Activated naive CD8-positive, alpha-beta T cell treated with anti-CD3 and anti-CD28 coated beads, Interleukin-2, amount 50 U/mL, for 24 hours (primary cell): ENCODE results near the gene SULT1E1.
A peak's percentile ranks its signal among the peaks of the same experiment; 100 is the strongest.

ENCODE experiments used
- ATAC-seq: fragments of 150-1000 bp; cut with Tn5 transposase; one replicate; pipeline ENCODE4 v1.10.0; 2021
- DNase-seq: peaks from one replicate; pipeline ENCODE4 v3.0.0; 2021
- H3K27ac Mint-ChIP-seq: one replicate; pipeline ENCODE4 v1.8.0; 2021; ENCODE audit warnings: mild to moderate bottlenecking, mixed read lengths
- H3K27me3 Mint-ChIP-seq: one replicate; pipeline ENCODE4 v1.8.0; 2021; ENCODE audit warnings: mixed read lengths
- H3K36me3 Mint-ChIP-seq: one replicate; pipeline ENCODE4 v1.8.0; 2021; ENCODE audit warnings: low read depth, mixed read lengths
- H3K4me1 Mint-ChIP-seq: one replicate; pipeline ENCODE4 v1.8.0; 2021; ENCODE audit warnings: mixed read lengths
- H3K4me3 Mint-ChIP-seq: one replicate; pipeline ENCODE4 v1.8.0; 2021; ENCODE audit warnings: mild to moderate bottlenecking, moderate library complexity, mixed read lengths
- H3K9me3 Mint-ChIP-seq: one replicate; pipeline ENCODE4 v1.8.0; 2021; ENCODE audit warnings: mixed read lengths

The SULT1E1 gene

DNA sequence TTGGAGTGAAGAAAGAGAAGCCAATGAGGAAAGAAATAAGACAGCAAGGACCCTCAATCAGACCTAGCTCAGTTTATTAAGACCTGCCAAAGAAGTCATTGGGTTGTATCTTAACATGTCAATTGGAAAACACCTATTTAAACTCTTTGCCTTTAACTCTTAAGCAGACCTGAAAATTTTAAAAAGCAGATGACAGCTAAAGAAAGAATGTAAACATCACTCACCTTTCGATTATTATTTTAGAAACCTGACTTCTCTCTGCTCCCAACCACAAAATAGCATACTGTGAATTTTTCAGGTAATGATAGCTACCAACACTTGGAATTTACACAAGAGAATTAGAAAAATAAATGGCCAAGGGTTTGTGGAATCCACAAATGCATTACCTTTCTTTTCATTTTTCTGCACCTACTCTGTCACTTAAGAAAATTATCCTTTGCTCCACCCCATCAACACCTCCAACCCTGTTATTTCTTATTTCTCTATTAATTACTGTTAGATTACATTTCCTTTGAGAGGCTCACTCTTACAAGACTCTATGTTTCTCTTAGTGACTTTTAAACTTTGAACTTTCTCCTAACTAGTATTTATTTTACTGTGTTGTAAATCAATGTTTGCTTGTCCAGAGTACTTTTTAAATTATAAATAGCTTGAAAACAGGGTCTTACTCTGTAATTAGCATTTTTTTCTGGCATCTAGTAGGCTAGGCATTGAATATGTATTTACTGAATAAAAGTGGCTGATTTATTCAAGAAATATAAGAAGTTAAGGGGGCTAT lies 765 bp upstream of the SULT1E1 start:
- Mint-ChIP-seq H3K27ac (no peak overlapping the region), H3K4me1 (no peaks in the 10 kb centered on the region), H3K36me3 (no peaks in the 10 kb centered on the region), H3K9me3 (no peaks in the 10 kb centered on the region), H3K27me3 (no peaks in the 10 kb centered on the region), H3K4me3 (no peak overlapping the region)
- DNase-seq (no peak), ATAC-seq (no peak)

DNA sequence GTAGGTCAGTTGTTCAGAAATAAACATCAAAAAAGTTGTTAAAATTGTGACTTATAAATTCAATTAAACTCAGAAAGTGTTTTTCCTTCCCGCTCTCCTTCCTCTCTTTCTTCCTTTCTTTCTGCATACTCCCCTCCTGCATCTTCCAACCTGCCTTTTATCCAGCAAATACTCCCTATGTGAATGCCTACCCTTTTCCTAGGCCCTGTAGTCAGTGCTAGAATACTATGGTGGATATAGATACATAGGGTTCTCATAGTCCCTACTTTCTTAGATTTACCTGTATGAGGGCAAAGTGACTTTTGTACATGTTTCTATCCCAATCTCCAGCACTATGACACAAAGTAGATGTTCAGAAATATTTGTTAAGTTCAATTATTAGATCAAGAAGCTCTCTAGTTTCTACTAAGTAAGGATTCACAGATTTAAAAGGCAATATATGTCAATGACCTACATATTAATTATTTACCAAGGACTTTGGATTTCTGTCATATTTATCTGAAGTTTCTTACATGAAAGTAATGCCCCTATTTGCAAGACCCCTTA lies 732 bp downstream of the SULT1E1 start:
- Mint-ChIP-seq H3K9me3 (no peaks in the 10 kb centered on the region), H3K27me3 (no peaks in the 10 kb centered on the region), H3K4me3 (no peak overlapping the region), H3K4me1 (no peaks in the 10 kb centered on the region), H3K36me3 (no peaks in the 10 kb centered on the region), H3K27ac (no peak overlapping the region)
- ATAC-seq (no peak), DNase-seq (no peak)

DNA sequence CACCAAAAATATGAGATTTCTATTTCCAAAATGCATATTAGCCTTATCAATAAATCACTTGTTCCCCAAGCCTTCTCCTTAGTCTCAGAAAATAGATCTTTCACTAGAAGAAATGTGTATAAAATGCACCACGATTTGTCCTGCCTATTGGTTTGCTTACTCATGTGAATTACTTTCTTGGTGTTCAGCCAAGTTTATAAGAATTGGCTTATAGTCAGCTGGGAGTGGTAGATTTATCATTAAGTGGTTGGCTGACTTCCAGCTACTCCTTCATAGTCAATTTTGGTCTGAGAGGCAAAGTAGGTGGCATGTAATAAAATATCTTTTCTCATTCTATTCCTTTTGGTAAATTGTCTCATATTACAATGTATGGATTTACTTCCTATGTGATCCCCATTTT lies 1.3 kb downstream of the SULT1E1 start:
- no peak for DNase-seq
- no peak for ATAC-seq
- no peak overlapping the region for H3K4me3 Mint-ChIP-seq

DNA sequence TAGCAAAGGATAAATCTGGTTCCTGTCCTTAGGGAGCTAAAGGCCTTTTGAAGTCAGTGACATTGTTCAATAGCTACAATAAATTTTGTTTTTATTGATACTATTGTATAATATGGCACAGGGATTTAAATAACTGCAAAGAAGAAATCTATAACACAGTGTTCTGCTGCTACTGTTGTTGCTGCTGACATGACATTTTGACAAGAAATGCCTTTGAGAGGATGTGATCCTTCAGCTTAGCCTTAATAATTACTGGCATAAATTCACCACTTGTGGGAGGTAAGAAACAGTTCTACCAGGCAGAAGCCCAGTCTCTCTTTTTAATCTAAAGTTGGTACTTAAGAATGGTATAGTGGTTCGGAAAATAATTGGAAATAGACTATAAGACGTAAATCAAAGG lies 4.1 kb downstream of the SULT1E1 start:
- H3K9me3 Mint-ChIP-seq: no peaks in the 10 kb centered on the region
- ATAC-seq: no peak
- DNase-seq: no peak
- no peaks in the 10 kb centered on the region for H3K27me3 Mint-ChIP-seq
- H3K4me3 Mint-ChIP-seq: no peak overlapping the region
- H3K36me3 Mint-ChIP-seq: no peaks in the 10 kb centered on the region
- H3K4me1 Mint-ChIP-seq: no peaks in the 10 kb centered on the region
- H3K27ac Mint-ChIP-seq: no peak overlapping the region

More for the DNA sequence above, 1.3 kb downstream of the SULT1E1 start:
- Mint-ChIP-seq H3K4me1 (no peaks in the 10 kb centered on the region), H3K27ac (no peak overlapping the region), H3K36me3 (no peaks in the 10 kb centered on the region), H3K27me3 (no peaks in the 10 kb centered on the region), H3K9me3 (no peaks in the 10 kb centered on the region)

DNA sequence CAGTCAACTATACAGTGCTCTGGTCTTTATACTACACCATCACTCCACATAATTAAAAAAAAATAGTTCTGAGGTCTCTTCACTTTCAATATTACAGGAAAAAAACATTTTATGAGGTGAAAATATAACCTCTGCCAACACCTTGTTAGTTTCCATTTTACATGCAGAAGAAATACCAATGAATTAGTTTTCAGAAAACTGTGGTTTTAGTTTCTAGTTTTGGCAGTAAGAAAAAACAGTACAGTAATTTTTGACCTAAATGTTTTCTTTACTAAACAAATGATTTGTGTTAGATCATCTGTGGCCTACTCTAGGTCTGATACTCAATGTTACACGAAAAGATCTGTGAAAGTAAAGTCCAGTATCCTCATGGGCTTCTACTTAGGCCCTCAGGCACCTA lies 10.0 kb downstream of the SULT1E1 start:
- Mint-ChIP-seq H3K9me3 (no peaks in the 10 kb centered on the region), H3K4me1 (no peaks in the 10 kb centered on the region), H3K27me3 (no peaks in the 10 kb centered on the region), H3K4me3 (no peak overlapping the region), H3K27ac (no peak overlapping the region), H3K36me3 (no peaks in the 10 kb centered on the region)
- DNase-seq: no peak
- no peak for ATAC-seq

DNA sequence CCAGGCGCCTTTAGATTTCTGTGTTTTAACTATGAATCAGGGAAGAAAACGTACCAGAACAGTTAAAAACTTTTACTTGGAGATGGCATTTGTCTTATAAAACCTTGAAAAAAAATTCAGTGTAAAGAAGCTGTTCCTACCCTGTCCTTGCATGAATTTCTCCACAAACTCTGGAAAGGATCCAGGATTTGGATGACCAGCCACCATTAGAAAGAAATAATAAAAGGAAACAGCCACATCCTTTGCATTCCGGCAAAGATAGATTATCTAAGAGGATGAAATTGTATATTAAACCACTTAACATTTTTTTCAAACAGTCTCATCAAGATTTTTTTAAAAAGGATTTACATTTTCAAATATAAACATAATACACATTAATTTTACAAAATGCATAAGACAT lies 10.6 kb downstream of the SULT1E1 start:
- ATAC-seq (no peak), DNase-seq (no peak)
- H3K4me1 Mint-ChIP-seq: no peaks in the 10 kb centered on the region
- H3K4me3 Mint-ChIP-seq: no peak overlapping the region
- H3K27ac Mint-ChIP-seq: no peak overlapping the region
- no peaks in the 10 kb centered on the region for H3K9me3 Mint-ChIP-seq
- no peaks in the 10 kb centered on the region for H3K36me3 Mint-ChIP-seq
- H3K27me3 Mint-ChIP-seq: no peaks in the 10 kb centered on the region

DNA sequence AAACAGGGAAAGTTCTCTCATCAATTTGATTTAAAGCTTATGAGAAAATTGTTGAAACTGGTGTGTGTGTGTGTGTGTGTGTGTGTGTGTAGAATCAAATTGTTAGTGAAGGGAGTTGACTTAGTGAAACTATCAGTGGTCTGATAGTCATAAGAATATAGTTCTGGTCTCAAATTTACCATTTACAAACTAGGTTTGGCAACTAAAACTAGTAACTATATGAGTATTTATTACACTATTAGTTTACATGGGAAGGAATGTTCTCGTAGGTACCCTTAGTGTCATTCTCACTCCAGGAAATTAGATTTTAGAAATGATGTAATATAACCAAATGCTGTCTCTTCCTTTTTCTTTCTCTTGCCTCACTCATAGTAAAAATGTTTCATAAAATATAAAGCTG lies 11.9 kb downstream of the SULT1E1 start:
- H3K36me3 Mint-ChIP-seq: no peaks in the 10 kb centered on the region
- H3K4me1 Mint-ChIP-seq: no peaks in the 10 kb centered on the region
- H3K27ac Mint-ChIP-seq: no peak overlapping the region
- no peaks in the 10 kb centered on the region for H3K9me3 Mint-ChIP-seq
- ATAC-seq: no peak
- no peak overlapping the region for H3K4me3 Mint-ChIP-seq
- H3K27me3 Mint-ChIP-seq: no peaks in the 10 kb centered on the region
- no peak for DNase-seq

DNA sequence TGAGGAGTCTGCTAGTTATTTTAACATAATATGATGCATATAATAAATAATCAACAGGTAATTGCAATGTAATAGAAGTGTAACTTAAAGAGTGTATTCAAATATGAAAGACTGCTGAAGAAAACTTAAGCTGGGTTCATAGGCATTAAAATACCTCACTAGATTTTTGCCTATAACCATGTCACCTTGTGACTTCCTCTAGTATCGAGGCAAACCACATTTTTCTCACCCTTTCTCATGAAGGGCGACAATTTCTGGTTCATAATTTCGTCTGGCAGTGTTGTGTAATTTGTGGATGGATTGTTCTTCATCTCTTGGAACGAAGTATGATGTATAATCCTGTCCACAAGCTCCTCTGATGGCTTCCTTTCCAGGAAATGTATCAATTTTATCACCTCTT lies 16.0 kb downstream of the SULT1E1 start:
- no peaks in the 10 kb centered on the region for H3K9me3 Mint-ChIP-seq
- no peak for ATAC-seq
- DNase-seq: no peak
- no peaks in the 10 kb centered on the region for H3K36me3 Mint-ChIP-seq
- H3K4me1 Mint-ChIP-seq: no peaks in the 10 kb centered on the region
- no peak overlapping the region for H3K4me3 Mint-ChIP-seq
- no peak overlapping the region for H3K27ac Mint-ChIP-seq
- H3K27me3 Mint-ChIP-seq: no peaks in the 10 kb centered on the region

DNA sequence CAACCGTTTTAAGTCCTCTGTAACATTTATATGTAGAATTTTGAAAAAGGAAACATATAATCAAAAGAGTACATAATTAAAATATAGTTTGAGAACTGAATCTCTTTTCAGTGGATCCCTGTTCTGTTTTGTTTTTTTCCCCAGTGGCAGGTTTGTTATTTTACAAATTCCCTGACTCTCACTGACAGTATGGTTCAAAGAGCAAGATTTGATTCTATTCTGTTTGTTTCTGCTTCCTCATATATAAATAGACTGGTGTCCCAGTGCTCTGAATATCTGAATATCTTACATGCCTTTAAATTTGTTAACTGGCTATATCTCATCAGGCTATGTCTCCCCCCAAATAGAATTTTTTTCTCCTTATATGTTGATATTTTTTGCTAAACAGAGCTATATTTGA lies 16.6 kb downstream of the SULT1E1 start:
- no peak for DNase-seq

DNA sequence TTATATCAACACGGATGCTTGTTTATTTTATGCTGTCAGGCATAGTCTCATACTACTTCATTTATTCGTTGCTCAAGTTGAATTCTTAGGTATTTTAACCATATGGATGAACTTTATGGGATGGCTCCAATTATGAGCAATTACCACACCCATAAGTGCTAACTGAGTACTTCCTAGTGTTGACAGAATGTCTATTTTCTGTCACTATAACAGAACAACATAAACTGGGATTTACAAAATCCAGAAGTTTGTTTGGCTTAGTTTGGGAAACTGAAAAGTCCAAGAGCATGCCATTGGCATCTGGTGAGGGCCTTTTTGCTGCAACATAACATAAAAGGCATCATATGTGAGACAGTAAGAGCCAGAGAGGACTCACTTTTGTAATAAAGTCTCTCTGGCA lies 21.0 kb downstream of the SULT1E1 start:
- H3K36me3 Mint-ChIP-seq: no peaks in the 10 kb centered on the region
- ATAC-seq (no peak), DNase-seq (no peak)
- H3K27ac Mint-ChIP-seq: no peak overlapping the region
- H3K27me3 Mint-ChIP-seq: no peaks in the 10 kb centered on the region
- H3K4me1 Mint-ChIP-seq: no peaks in the 10 kb centered on the region
- no peaks in the 10 kb centered on the region for H3K9me3 Mint-ChIP-seq
- no peak overlapping the region for H3K4me3 Mint-ChIP-seq

More for the DNA sequence above, 16.6 kb downstream of the SULT1E1 start:
- H3K9me3 Mint-ChIP-seq: no peaks in the 10 kb centered on the region
- no peaks in the 10 kb centered on the region for H3K4me1 Mint-ChIP-seq
- no peak overlapping the region for H3K4me3 Mint-ChIP-seq
- ATAC-seq: no peak
- no peak overlapping the region for H3K27ac Mint-ChIP-seq
- H3K27me3 Mint-ChIP-seq: no peaks in the 10 kb centered on the region
- H3K36me3 Mint-ChIP-seq: no peaks in the 10 kb centered on the region

DNA sequence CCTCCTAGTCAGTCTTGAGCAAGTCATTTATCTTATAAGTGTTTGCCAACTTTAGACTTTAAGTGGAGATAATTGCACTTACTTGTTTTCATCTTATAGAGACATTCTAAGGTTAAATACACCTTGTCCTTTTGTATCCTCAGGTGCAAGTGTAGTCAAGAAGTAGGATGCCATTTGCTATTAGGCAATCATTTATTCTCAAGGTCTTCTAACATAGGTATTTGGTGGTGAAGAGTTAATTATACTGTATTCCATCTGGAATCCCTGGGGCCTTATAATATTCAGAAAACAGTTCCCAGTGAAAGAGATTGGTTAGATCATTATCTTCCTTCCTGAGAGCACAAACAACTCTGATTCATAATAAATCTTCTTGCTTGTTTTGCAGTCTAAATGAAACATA lies 23.7 kb downstream of the SULT1E1 start:
- Mint-ChIP-seq H3K4me3 (no peak overlapping the region), H3K27me3 (no peaks in the 10 kb centered on the region), H3K36me3 (no peaks in the 10 kb centered on the region), H3K9me3 (no peaks in the 10 kb centered on the region), H3K27ac (no peak overlapping the region), H3K4me1 (peaks cover 6% of the 10 kb centered on the region)
- ATAC-seq: no peak
- DNase-seq: no peak

DNA sequence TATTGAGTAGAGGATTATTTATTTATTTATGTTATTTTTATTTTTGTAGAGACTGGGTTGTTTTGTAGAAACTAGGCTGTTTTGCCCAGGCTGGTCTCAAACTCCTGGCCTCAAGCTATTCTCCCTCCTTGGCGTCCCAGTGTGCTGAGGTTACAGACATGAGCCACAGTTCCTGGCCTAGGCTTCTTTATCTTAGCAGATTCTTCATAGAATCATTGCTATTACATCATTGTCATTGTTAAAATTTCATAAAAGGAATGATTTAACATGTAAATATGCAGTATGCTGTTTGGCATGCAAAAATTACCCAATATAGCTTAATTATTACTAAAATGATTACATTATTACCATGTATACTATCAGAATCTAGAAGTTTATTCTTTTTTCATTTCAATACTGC lies 24.2 kb downstream of the SULT1E1 start:
- ATAC-seq: no peak

DNA sequence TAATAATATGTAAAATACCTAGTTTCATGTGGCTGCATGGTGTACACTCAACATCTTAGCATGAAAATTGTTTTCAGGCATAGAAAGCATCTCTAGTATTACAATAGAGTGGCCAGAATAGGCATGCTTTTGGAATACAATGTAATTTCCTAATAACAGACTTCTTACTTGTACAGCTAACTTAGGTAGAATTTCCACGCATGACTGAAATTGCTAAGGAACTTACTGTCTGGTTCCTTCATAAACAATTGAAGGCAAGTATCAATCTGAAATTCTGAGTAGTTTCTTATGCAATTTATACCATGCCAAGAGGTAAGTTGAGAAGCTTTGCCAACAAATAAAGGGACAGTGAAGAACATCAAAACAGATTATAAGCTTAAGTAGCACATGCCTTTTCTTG lies 26.7 kb downstream of the SULT1E1 start:
- Mint-ChIP-seq H3K4me3 (no peak overlapping the region), H3K27me3 (no peaks in the 10 kb centered on the region), H3K36me3 (no peaks in the 10 kb centered on the region), H3K4me1 (peaks cover 6% of the 10 kb centered on the region), H3K27ac (no peak overlapping the region), H3K9me3 (no peaks in the 10 kb centered on the region)
- DNase-seq (no peak), ATAC-seq (no peak)

More for the DNA sequence above, 24.2 kb downstream of the SULT1E1 start:
- no peaks in the 10 kb centered on the region for H3K36me3 Mint-ChIP-seq
- DNase-seq: no peak
- H3K4me3 Mint-ChIP-seq: no peak overlapping the region
- H3K27me3 Mint-ChIP-seq: no peaks in the 10 kb centered on the region
- H3K4me1 Mint-ChIP-seq: peaks cover 6% of the 10 kb centered on the region
- H3K9me3 Mint-ChIP-seq: no peaks in the 10 kb centered on the region
- no peak overlapping the region for H3K27ac Mint-ChIP-seq

DNA sequence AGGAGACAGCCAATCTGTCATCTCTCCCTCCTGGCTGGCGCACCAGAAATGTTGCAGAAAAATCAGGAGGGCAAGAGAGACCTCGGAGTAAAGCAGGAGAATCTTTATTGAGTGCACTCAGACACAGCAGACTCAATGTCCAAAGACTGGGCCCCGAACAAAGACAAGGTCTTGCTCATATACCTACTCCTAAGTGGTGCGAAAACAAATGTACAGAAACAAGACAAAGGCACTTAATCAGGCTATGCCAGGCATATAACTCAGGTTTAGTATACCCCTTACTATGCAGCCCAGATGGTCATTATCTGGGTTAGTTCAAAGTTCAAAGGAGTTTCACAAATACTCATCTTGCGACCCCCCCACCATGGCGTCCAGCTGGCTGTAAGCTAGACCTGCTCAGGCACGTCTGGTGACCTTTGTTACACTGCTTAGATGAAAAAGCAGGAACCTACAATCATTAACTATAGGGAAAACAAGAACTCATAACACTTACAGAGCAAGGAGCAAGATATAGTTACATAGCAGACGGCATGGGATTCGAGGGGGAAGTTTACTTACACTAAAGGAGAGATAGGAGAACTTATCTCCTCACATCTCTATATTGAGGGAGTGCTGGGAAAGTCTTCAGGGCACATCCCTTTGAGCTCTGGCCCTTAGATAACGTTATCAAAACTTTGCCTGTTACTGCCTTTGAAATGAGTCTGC lies 27.5 kb downstream of the SULT1E1 start:
- no peak overlapping the region for H3K4me3 Mint-ChIP-seq
- no peak for ATAC-seq
- no peak for DNase-seq
- no peaks in the 10 kb centered on the region for H3K27me3 Mint-ChIP-seq
- peaks cover 6% of the 10 kb centered on the region for H3K4me1 Mint-ChIP-seq
- H3K9me3 Mint-ChIP-seq: no peaks in the 10 kb centered on the region
- no peak overlapping the region for H3K27ac Mint-ChIP-seq
- H3K36me3 Mint-ChIP-seq: no peaks in the 10 kb centered on the region

DNA sequence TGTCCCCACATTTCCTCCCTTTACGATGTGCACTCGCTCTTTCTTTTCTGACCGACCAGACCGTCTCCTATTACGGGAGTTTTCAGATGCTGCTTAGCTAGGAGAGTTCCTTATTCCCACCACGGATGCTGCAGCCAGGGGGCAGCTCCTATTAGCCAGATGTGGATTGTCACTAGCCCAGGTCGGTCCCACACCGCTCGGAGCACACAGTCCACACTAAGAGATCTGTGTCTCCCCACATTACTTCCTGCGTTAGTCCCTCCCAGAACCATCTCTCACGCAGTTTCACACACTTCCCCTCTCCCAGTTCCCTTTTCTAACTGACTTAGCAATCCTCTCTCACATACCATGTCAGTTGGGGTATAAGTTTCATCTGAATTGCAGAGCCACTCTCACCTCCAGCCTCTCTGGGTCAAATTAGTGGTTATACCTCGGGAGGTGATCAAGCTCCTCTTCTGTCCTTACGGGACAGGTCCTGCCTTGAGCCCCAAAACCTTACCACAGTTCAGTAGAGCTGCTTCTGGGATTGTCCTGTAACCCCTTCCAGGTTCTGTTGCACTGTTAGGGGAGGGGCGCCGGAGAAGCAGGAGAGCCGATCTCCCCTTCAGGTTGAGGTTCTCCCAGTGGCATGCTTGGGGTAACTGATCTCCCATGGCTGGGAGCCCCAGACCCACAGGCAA lies 28.2 kb downstream of the SULT1E1 start:
- peak overlapping the region; percentile 70 for H3K4me3 Mint-ChIP-seq
- no peaks in the 10 kb centered on the region for H3K36me3 Mint-ChIP-seq
- H3K9me3 Mint-ChIP-seq: no peaks in the 10 kb centered on the region
- H3K4me1 Mint-ChIP-seq: peaks cover 6% of the 10 kb centered on the region
- ATAC-seq (peak; percentile 68), DNase-seq (no peak)
- H3K27ac Mint-ChIP-seq: peak overlapping the region; percentile 72
- no peaks in the 10 kb centered on the region for H3K27me3 Mint-ChIP-seq
